ENCODE results near the gene KCNQ1OT1. TPM values are rescaled to one million over a fixed set of nuclear protein-coding genes. Genes with fewer than 3 reads are reported as not detected.
"Not testable (repeated sequence)": the region's sequence is repeated elsewhere in the genome, so short reads cannot be mapped to it uniquely, and the experiment has no call there.

KCNQ1OT1 gene
- total RNA-seq, 1 donor from 2014 or later = 10.3 TPM

GRCh38 chr11:2652333-2653197 is 47.2 kb downstream of the KCNQ1OT1 start:
- DNase-seq = no peak

GRCh38 chr11:2651826-2652271 is 47.9 kb downstream of the KCNQ1OT1 start:
- DNase-seq = peak; percentile 80

GRCh38 chr11:2651054-2651617 is 48.7 kb downstream of the KCNQ1OT1 start:
- DNase-seq = no peak

GRCh38 chr11:2650343-2650867 is 49.4 kb downstream of the KCNQ1OT1 start:
- DNase-seq = no peak

GRCh38 chr11:2649848-2650247 is 49.9 kb downstream of the KCNQ1OT1 start:
- DNase-seq = no peak

GRCh38 chr11:2649400-2649799 is 50.4 kb downstream of the KCNQ1OT1 start:
- DNase-seq = no peak

- DNase-seq = no peak
Observed at GRCh38 chr11:2647953-2648352, 51.8 kb downstream of the KCNQ1OT1 start.

- DNase-seq = no peak
Observed at GRCh38 chr11:2647167-2647566, 52.6 kb downstream of the KCNQ1OT1 start.

GRCh38 chr11:2645779-2646118 is 54.0 kb downstream of the KCNQ1OT1 start:
- no peak for DNase-seq

GRCh38 chr11:2644844-2645778 is 54.7 kb downstream of the KCNQ1OT1 start:
- DNase-seq = no peak

- no peak for DNase-seq
Observed at GRCh38 chr11:2643746-2644145, 56.0 kb downstream of the KCNQ1OT1 start.

- no peak for DNase-seq
Observed at GRCh38 chr11:2641623-2642022, 58.2 kb downstream of the KCNQ1OT1 start.

- DNase-seq = not testable (repeated sequence)
Observed at GRCh38 chr11:2639763-2640162, 60.0 kb downstream of the KCNQ1OT1 start.

- DNase-seq = no peak
Observed at GRCh38 chr11:2631161-2631560, 68.6 kb downstream of the KCNQ1OT1 start.

GRCh38 chr11:2630679-2631078 is 69.1 kb downstream of the KCNQ1OT1 start:
- no peak for DNase-seq

GRCh38 chr11:2625183-2625582 is 74.6 kb downstream of the KCNQ1OT1 start:
- DNase-seq = no peak

- no peak for DNase-seq
Observed at GRCh38 chr11:2621894-2622293, 77.9 kb downstream of the KCNQ1OT1 start.

GRCh38 chr11:2612884-2613571 is 86.8 kb downstream of the KCNQ1OT1 start:
- DNase-seq = no peak

GRCh38 chr11:2609345-2609744 is 90.4 kb downstream of the KCNQ1OT1 start:
- DNase-seq = no peak

GRCh38 chr11:2599561-2600189 is 100.1 kb downstream of the KCNQ1OT1 start:
- DNase-seq = no peak

GRCh38 chr11:2595204-2595603 is 104.6 kb downstream of the KCNQ1OT1 start:
- no peak for DNase-seq

Measured in tongue (tissue), 2 donors.